ENCODE data around the gene OR51B4. TPM values are rescaled to one million over a fixed set of nuclear protein-coding genes. Genes with fewer than 3 reads are reported as not detected.

The OR51B4 gene
- total RNA-seq, 1 experiment from 2014 or later: not detected

DNA sequence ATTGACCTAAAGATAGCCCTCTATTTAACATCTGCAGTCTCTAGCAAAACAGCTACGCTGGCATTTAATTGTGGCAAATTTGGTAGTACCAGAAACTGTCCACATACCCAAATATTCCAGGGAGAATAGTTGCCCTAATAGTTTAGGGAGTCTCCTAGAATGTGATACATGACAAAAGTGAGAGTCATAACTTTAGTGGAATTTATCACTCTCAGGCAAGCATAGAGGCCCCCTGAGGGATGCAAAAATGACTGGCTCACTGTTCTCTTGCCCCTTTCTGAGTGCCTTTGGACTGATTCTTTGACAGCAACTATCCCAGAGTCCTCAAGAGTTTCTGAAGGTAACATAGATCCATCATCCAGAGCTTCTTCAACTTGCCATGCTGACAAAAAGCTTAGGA lies 2.3 kb upstream of the OR51B4 start:
- Histone ChIP-seq H2BK20ac (ENCODE audit: low read depth, low read length, poor library complexity, severe bottlenecking) (no peak overlapping the region), H2BK15ac (ENCODE audit: low read depth, low read length) (no peak overlapping the region), H4K8ac (replicated peaks; ENCODE audit: insufficient read length, low read depth, low read length) (no peak overlapping the region), H3K23ac (ENCODE audit: insufficient read length, low read depth, low read length) (no peak overlapping the region), H4K5ac (ENCODE audit: insufficient read length, low read depth, low read length) (no peak overlapping the region), H3K9me3 (ENCODE audit: control insufficient read depth, low read depth, low read length) (no peaks in the 10 kb centered on the region), H2AK5ac (ENCODE audit: insufficient read length, low read length) (no peak overlapping the region), H3K4ac (ENCODE audit: low read depth, low read length) (no peak overlapping the region), H3K27ac (ENCODE audit: insufficient read length, low read depth, low read length) (no peak overlapping the region), H2BK12ac (ENCODE audit: insufficient read length, low read depth, low read length) (no peak overlapping the region), H3K4me1 (ENCODE audit: insufficient read depth, low read length) (no peaks in the 10 kb centered on the region), H2BK120ac (ENCODE audit: low read depth, low read length, poor library complexity, severe bottlenecking) (no peak overlapping the region), H4K20me1 (ENCODE audit: control insufficient read depth, insufficient read depth, insufficient read length) (no peaks in the 10 kb centered on the region), H3K27me3 (ENCODE audit: insufficient read depth, low read length) (no peaks in the 10 kb centered on the region), H2AFZ (ENCODE audit: low read length) (no peak overlapping the region), H3K23me2 (ENCODE audit: insufficient read length, low read depth, low read length, poor library complexity, severe bottlenecking) (no peaks in the 10 kb centered on the region), H3K18ac (ENCODE audit: insufficient read length, low read depth, low read length) (no peak overlapping the region), H3K56ac (ENCODE audit: insufficient read length, low read depth, low read length) (no peak overlapping the region), H3K79me1 (ENCODE audit: insufficient read depth, low read depth, low read length, poor library complexity, severe bottlenecking) (no peaks in the 10 kb centered on the region), H2BK5ac (ENCODE audit: insufficient read length, low read length) (no peak overlapping the region), H3K79me2 (ENCODE audit: insufficient read depth, low read length) (no peaks in the 10 kb centered on the region), H3T11ph (ENCODE audit: low read length) (no peak overlapping the region), H4K91ac (ENCODE audit: insufficient read length, low read depth, low read length) (no peak overlapping the region), H3K14ac (ENCODE audit: insufficient read depth, low read length) (no peak overlapping the region), H3K9ac (ENCODE audit: extremely low read depth, insufficient read length, low read length) (no peak overlapping the region), H3K4me2 (ENCODE audit: insufficient read depth, insufficient read length, low read length) (no peak overlapping the region)
- no peak for TF ChIP-seq CTCF (conservative IDR thresholded peaks at IDR 0.05)
- DNase-seq: no peak
- Mint-ChIP-seq H3K4me1 (no peaks in the 10 kb centered on the region), H3K36me3 (ENCODE audit: insufficient read depth in 1 of 3, low read depth in 3 of 3) (no peaks in the 10 kb centered on the region), H3K9me3 (no peaks in the 10 kb centered on the region), H3K27ac (no peak overlapping the region), H3K4me3 (no peak overlapping the region), H3K27me3 (ENCODE audit: low read depth) (no peaks in the 10 kb centered on the region)
- no CpG with 5 or more reads among the region's 1 CpG for WGBS (ENCODE audit: extremely low coverage, insufficient read length, low lambda C conversion rate)

Data from H9 (cell line).